GM10248 (cell line): Measurements from ENCODE around the gene OTOP2.

Experiments used
- CTCF ChIA-PET: fragments of 300-600 bp; sonication (Branson Sonifier 250); formaldehyde crosslinking; extraction: SDS; loops from one replicate; lab custom pipeline; 2021; ENCODE audit warnings: antibody characterized with exemption; lab: Yijun Ruan, JAX
- POLR2A ChIA-PET: fragments of 350-650 bp; sonication (Branson Sonifier 250); formaldehyde crosslinking; extraction: SDS; loops from one replicate; lab custom pipeline; 2020; ENCODE audit warnings: antibody characterized with exemption; lab: Yijun Ruan, JAX
- DNase-seq: peaks from one replicate; pipeline ENCODE4 v3.0.0; 2012; ENCODE audit errors: extremely low spot score
- CTCF ChIP-seq: IDR thresholded peaks from 2 replicates; pipeline ENCODE4 v1.5.1; 2012; ENCODE audit warnings: mild to moderate bottlenecking, low read depth; ENCODE audit errors: extremely low read depth, missing control alignments, control extremely low read depth

OTOP2 gene

GRCh38 chr17:74953134-74953687 lies 29.1 kb downstream of the OTOP2 start:
- no peak for TF ChIP-seq CTCF
- no peak for DNase-seq
- CTCF ChIA-PET, result interaction anchor here (1.3 to 16.9 kb wide), 3 partner anchors 7 to 26 kb away, joined by 5 to 390 read pairs (median 156); partner anchors contain the start of genes OTOP2, OTOP3 and USH1G
- POLR2A ChIA-PET, result no interaction called here

- no peak for DNase-seq
- ChIA-PET POLR2A (no interaction called here), CTCF (interaction anchor here (1.0 to 16.9 kb wide), 3 partner anchors 8 to 248 kb away, joined by 3 to 390 read pairs (median 5); partner anchors contain the start of genes OTOP2, OTOP3 and USH1G)
- TF ChIP-seq CTCF, result no peak
Observed at GRCh38 chr17:74954115-74954514, 30.0 kb downstream of the OTOP2 start.

GRCh38 chr17:74954665-74955421 lies 30.8 kb downstream of the OTOP2 start:
- ChIA-PET POLR2A (interaction anchor here (0.6 kb wide), 1 partner anchor 16 kb away, joined by 3 read pairs; no protein-coding TSS in a partner anchor), CTCF (interaction anchor here (0.9 to 16.9 kb wide), 6 partner anchors 7 to 247 kb away, joined by 3 to 390 read pairs (median 4); partner anchors contain the start of genes OTOP2, OTOP3 and USH1G)
- no peak for DNase-seq
- no peak for TF ChIP-seq CTCF

GRCh38 chr17:74956093-74956492 lies 32.0 kb downstream of the OTOP2 start:
- ChIA-PET CTCF (interaction anchor here (0.8 to 16.9 kb wide), 12 partner anchors 9 to 264 kb away, joined by 3 to 390 read pairs (median 12); partner anchors contain the start of genes CDR2L, HID1, OTOP2 and OTOP3), POLR2A (no interaction called here)
- no peak for TF ChIP-seq CTCF
- no peak for DNase-seq

GRCh38 chr17:74957935-74958740 lies 34.1 kb downstream of the OTOP2 start:
- ChIA-PET CTCF (interaction anchor here (0.6 to 16.9 kb wide), 36 partner anchors 11 to 312 kb away, joined by 3 to 390 read pairs (median 6); partner anchors contain the start of genes CDR2L, FDXR, HID1 and MIF4GD), POLR2A (no interaction called here)
- peak; percentile 86 for DNase-seq
- peak; percentile 92 for TF ChIP-seq CTCF
